ENCODE measurements around the gene PDZD7. TPM values are rescaled to one million over a fixed set of nuclear protein-coding genes. Genes with fewer than 3 reads are reported as not detected.
A peak's percentile ranks its signal among the peaks of the same experiment; 100 is the strongest.

The PDZD7 gene
- total RNA-seq (2014; rRNA removed; shearing (Covaris generic); ENCODE audit: low replicate concordance): 1.4 and 2.5 TPM in 2 replicates

DNA sequence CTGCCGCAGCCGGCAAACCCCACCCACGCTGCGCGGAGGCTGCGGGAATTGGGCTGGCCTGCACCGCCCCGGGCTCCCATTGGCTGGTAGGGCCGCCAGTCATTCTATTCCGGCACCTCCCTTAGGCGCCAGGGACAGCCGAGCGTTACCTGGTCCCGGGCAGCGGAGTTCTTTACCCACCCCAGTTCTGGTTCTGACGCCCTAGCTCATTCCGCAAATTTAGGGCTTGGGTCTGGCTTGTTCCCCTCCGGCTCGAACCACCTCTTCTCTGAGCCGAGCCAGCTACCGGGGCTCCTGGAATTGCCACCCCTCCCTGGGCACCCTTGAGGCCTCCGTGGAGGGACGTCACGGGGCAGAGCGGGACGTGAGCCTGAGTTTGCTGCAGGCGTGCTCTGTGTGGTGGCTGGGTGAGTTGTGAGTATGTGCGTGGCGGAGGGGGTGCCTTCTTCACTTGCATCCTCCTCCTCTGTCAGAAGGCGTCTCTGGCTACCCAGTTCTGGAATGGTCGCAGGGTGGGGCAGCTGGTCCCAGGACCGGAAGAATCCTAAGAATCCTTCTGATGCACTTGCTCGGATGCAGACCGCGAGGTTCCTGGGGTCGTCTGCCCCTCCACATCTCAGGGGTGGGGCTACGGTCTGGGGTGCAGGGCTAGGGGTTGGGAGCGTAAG is at the start of gene PDZD7, which contains the start of gene SFXN3:
PDZD7 (minus strand) TSS at position 2 of the 668 bp plus-strand sequence. CDS start 910 bp downstream, outside the sequence.
SFXN3 (plus strand) TSS at position 107 of the 668 bp plus-strand sequence. CDS start 3,461 bp downstream, outside the sequence.
- no peaks in the 10 kb centered on the region for H3K9me3 ChIP-seq
- DNase-seq: peak; percentile 96
- no peaks in the 10 kb centered on the region for H3K27me3 ChIP-seq

DNA sequence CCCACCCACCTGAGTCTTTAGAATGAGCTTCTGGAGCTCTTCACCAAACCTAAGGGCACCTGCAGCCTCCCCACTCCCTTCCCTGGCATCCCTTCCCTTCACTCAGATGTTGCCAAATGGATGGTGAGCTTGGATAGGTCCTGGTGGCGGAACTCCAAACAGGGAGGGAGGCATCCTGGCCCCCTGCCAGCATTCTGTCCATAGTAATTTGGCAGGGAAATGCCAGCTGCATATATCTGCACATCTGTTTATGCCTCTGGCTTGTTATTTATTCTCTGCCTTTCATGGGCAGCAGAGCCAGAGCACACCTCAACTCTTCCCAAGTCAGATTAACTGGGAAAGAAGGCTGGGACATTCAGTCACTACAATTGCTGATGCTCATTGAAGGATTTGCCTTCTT is 48.9 kb upstream of the PDZD7 start:
- Histone ChIP-seq H3K9me3 (no peaks in the 10 kb centered on the region), H3K27me3 (peaks cover 9% of the 10 kb centered on the region; the same call in 1 of the 2 replicates), H3K36me3 (no peaks in the 10 kb centered on the region), H3K4me3 (no peak overlapping the region)
- DNase-seq: peak; percentile 15

More for the DNA sequence above, at the start of gene PDZD7, which contains the start of gene SFXN3:
- Histone ChIP-seq H3K4me3 (peak within 1 kb of the TSS; percentile 67), H3K36me3 (peaks cover 13% of the 10 kb centered on the region)

GRCh38 chr10:101076630-101077029 is 45.7 kb upstream of the PDZD7 start:
- Histone ChIP-seq H3K27me3 (no peaks in the 10 kb centered on the region; the same call in 1 of the 2 replicates), H3K36me3 (no peaks in the 10 kb centered on the region), H3K4me3 (no peak overlapping the region), H3K9me3 (no peaks in the 10 kb centered on the region)
- no peak for DNase-seq

DNA sequence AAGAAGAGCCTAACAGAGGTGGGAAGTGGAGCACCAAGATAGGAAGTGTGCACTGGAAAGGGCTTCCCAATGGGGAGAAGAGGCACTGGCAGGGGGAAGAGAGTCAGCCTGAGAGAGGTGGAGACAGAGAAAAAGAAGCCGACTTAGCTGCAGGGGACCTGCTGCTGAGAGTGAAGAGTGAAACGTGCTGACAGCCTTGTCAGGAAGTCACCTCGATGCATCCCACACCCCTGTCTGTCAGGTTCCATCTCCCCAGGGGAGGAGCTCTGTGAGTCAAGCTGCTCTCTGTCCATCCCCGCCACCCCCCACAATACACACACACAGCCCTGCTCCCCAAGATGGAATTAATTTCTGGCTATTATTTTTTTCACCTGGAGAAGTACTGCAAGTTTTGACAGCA is 44.8 kb upstream of the PDZD7 start:
- DNase-seq: no peak
- H3K4me3 ChIP-seq: no peak overlapping the region
- no peaks in the 10 kb centered on the region for H3K9me3 ChIP-seq
- H3K36me3 ChIP-seq: no peaks in the 10 kb centered on the region
- no peaks in the 10 kb centered on the region for H3K27me3 ChIP-seq

DNA sequence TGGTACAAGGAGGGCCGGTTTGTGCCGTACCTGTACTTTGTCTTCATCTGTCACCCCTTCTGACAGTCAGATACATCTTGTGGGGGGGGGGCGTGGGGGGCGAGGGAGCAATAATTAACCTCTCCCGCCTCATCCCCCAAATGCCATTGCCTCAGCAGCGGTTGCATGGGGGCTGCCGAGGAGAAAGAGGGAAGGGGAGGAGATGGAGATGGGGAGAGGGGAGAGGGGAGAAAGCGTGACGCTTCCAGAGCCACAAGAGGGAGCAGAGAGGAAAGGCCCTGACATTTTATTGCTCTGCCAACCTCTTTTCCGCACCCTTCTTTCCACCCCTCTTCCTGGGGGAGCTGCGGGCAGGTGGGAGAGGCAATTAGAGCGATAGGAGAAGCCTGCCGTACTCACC is 42.7 kb upstream of the PDZD7 start:
- Histone ChIP-seq H3K27me3 (no peaks in the 10 kb centered on the region), H3K9me3 (no peaks in the 10 kb centered on the region), H3K36me3 (no peaks in the 10 kb centered on the region), H3K4me3 (no peak overlapping the region)
- no peak for DNase-seq

GRCh38 chr10:101072923-101073322 is 42.0 kb upstream of the PDZD7 start:
- H3K9me3 ChIP-seq: no peaks in the 10 kb centered on the region
- no peaks in the 10 kb centered on the region for H3K36me3 ChIP-seq
- no peaks in the 10 kb centered on the region for H3K27me3 ChIP-seq
- H3K4me3 ChIP-seq: no peak overlapping the region
- DNase-seq: no peak

DNA sequence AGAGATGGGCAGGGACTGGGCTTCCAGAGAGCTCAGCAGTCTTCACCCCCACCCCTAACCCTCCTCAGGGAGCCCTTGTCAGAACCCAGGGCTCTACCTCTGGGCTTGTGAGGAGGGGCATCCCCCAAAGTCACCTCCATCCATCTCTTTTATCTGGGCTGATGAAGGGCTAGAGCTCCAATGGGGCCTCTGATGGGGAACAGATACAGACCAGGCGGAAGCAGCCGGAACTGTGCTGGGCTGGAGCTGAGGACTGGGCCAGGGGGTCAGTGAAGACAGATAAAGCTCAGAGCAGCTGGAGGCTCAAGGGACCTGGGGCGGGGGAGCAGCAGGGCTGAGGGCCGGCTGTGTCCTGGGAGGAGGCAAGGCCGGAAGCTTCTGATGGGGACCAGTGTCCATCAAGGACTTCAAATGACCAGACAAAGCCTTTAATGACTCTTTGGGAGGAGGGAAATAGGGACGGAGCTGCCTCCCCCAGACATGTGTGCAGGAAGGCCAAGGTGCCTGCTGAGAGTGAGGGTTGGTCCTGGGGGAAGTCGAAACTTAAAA is 41.0 kb upstream of the PDZD7 start:
- Histone ChIP-seq H3K27me3 (no peaks in the 10 kb centered on the region), H3K4me3 (no peak overlapping the region), H3K36me3 (no peaks in the 10 kb centered on the region), H3K9me3 (no peaks in the 10 kb centered on the region)
- no peak for DNase-seq

GRCh38 chr10:101071267-101071884 is 40.4 kb upstream of the PDZD7 start:
- Histone ChIP-seq H3K9me3 (no peaks in the 10 kb centered on the region), H3K36me3 (no peaks in the 10 kb centered on the region), H3K27me3 (no peaks in the 10 kb centered on the region), H3K4me3 (no peak overlapping the region)
- DNase-seq: no peak

- Histone ChIP-seq H3K27me3 (no peaks in the 10 kb centered on the region), H3K9me3 (no peaks in the 10 kb centered on the region), H3K4me3 (no peak overlapping the region), H3K36me3 (peaks cover 2% of the 10 kb centered on the region; the same call in 1 of the 2 replicates)
- DNase-seq: no peak
Measured at GRCh38 chr10:101070098-101070497, 39.2 kb upstream of the PDZD7 start.

DNA sequence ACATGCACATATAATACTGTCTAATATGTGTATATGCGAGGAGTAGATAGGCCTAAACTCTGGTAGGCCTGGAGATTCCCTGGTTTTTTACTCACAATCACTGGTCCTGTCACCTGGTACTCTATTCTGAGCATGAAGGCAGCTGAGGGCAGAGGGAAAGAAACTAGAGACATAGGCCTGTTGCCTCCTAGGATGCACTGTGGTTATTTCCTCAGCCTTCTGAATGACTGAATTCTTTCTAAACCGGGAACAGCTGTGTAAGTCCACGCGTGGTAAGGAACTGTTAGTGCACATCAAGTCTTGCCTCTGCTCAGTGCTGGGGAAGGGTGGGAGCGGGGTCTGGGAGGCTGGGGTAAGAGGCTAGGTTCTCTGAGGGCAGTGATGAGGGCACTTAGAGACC is 38.5 kb upstream of the PDZD7 start:
- no peak for DNase-seq
- H3K4me3 ChIP-seq: no peak overlapping the region
- H3K9me3 ChIP-seq: no peaks in the 10 kb centered on the region
- H3K27me3 ChIP-seq: no peaks in the 10 kb centered on the region
- H3K36me3 ChIP-seq: peaks cover 9% of the 10 kb centered on the region; the same call in 1 of the 2 replicates

GRCh38 chr10:101067356-101068083 is 36.6 kb upstream of the PDZD7 start:
- Histone ChIP-seq H3K36me3 (peaks cover 19% of the 10 kb centered on the region), H3K9me3 (no peaks in the 10 kb centered on the region), H3K27me3 (no peaks in the 10 kb centered on the region), H3K4me3 (peak overlapping the region; percentile 56)
- DNase-seq: peak; percentile 72

DNA sequence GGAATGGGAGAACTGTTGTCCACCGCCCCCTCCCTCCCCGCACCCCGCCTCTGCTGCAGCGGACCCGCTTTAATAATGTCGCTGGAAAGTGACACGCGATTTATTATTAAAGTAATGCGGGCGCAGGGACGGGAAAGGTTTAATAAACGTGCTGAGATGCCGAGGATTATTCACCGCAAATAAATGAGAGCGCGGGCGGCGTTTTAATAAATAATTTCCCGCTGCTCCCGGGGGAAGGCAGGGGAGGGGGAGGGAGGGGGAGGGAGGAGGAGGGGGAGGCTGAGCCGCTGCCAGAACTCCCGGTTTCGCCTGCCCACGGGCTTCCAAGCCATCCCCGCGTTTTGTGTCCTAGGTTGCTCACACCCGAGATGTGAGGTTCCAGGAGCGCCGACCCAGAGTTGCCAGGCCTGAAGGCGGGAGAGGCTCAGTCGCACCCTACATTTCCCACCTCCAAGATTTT is 36.0 kb upstream of the PDZD7 start:
- Histone ChIP-seq H3K36me3 (peaks cover 19% of the 10 kb centered on the region), H3K9me3 (no peaks in the 10 kb centered on the region), H3K27me3 (no peaks in the 10 kb centered on the region), H3K4me3 (peak overlapping the region; percentile 56)
- peak; percentile 48 for DNase-seq

GRCh38 chr10:101066146-101066895 is 35.4 kb upstream of the PDZD7 start:
- Histone ChIP-seq H3K9me3 (no peaks in the 10 kb centered on the region), H3K27me3 (no peaks in the 10 kb centered on the region)
- DNase-seq: peak; percentile 93

GRCh38 chr10:101065481-101066145 is 34.7 kb upstream of the PDZD7 start:
- no peaks in the 10 kb centered on the region for H3K27me3 ChIP-seq
- peaks cover 19% of the 10 kb centered on the region for H3K36me3 ChIP-seq
- no peaks in the 10 kb centered on the region for H3K9me3 ChIP-seq
- H3K4me3 ChIP-seq: peak overlapping the region; percentile 56
- DNase-seq: no peak

More at GRCh38 chr10:101066146-101066895, 35.4 kb upstream of the PDZD7 start:
- Histone ChIP-seq H3K36me3 (peaks cover 19% of the 10 kb centered on the region), H3K4me3 (peak overlapping the region; percentile 56)

- peaks cover 19% of the 10 kb centered on the region for H3K36me3 ChIP-seq
- no peak for DNase-seq
- H3K4me3 ChIP-seq: no peak overlapping the region
- no peaks in the 10 kb centered on the region for H3K27me3 ChIP-seq
- no peaks in the 10 kb centered on the region for H3K9me3 ChIP-seq
Measured at GRCh38 chr10:101064415-101065030, 33.6 kb upstream of the PDZD7 start.

Data from MG63 (cell line).